GM10266 (cell line): Measurements from ENCODE around the gene TSPAN1.

Experiments used
- DNase-seq: peaks from one replicate; pipeline ENCODE4 v3.0.0; 2012; ENCODE audit errors: extremely low spot score
- CTCF ChIP-seq: IDR thresholded peaks from 2 replicates; pipeline ENCODE4 v1.5.1; 2012; ENCODE audit warnings: mild to moderate bottlenecking, low read depth; ENCODE audit not compliant: control insufficient read depth, insufficient read depth; ENCODE audit errors: missing control alignments

Gene TSPAN1

DNA sequence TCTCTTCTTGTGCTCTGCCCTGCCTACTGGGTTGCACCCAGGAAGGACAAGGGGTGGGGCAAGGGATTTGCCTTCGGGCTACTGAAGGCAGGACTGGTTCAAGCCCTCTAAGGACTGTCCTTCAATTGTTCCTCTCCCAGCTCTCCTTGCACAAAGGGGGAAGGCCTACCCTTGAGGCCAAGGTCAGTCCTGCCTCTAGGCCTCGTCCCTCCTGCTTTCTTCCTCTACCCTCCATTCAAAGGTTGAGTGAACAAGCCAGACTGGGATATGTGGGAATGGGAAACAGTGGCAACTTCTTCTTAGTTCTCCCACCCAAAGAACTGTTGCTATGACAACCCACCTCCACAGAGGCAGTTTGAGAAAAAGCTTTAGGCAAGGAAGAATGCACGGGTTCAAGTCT lies 30.9 kb downstream of the TSPAN1 start:
- no peak for DNase-seq
- no peak for TF ChIP-seq CTCF

- no peak for TF ChIP-seq CTCF
- DNase-seq, result no peak
Measured at GRCh38 chr1:46206399-46206798, 31.5 kb downstream of the TSPAN1 start.

DNA sequence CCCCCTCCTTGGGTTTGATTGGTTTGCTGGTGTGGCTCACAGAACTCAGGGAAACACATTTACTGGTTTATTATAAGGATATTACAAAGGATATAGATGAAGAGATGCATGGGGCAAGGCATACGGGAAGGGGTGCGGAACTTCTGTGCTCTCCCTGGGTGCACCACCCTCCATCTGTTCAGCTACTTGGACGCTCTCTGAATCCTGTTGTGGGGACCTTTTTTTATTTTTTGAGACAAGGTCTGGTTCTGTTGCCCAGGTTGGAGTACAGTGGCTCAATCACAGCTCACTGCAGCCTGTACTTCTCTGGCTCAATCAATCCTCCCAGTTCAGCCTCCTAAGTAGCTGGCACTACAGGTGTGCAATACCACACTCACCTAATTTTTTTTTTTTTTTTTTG lies 35.7 kb downstream of the TSPAN1 start:
- no peak for TF ChIP-seq CTCF
- DNase-seq, result no peak

- no peak for TF ChIP-seq CTCF
- no peak for DNase-seq
Measured at GRCh38 chr1:46211051-46211450, 36.2 kb downstream of the TSPAN1 start.

- DNase-seq, result no peak
- TF ChIP-seq CTCF, result no peak
Measured at GRCh38 chr1:46215504-46215903, 40.6 kb downstream of the TSPAN1 start.

DNA sequence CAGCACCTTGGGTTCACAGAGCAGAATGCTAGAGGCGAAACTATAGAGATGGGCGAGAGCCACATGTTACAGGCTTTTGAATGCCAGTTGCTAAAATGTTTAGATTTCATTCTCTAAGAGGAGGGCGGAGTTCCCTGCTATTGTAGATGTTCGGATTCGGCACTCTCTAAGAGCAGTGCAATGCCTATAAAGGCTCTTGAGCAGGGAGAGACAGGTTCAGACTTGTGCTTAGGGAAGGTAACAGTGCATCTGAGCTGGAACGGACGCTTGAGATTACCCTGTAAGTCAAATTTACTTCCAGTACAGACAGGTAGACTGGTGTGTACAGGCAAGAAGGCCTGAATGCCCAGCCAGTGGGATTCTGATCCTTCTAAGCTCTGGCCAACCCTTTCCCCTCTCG lies 43.6 kb downstream of the TSPAN1 start:
- no peak for TF ChIP-seq CTCF
- DNase-seq, result no peak

DNA sequence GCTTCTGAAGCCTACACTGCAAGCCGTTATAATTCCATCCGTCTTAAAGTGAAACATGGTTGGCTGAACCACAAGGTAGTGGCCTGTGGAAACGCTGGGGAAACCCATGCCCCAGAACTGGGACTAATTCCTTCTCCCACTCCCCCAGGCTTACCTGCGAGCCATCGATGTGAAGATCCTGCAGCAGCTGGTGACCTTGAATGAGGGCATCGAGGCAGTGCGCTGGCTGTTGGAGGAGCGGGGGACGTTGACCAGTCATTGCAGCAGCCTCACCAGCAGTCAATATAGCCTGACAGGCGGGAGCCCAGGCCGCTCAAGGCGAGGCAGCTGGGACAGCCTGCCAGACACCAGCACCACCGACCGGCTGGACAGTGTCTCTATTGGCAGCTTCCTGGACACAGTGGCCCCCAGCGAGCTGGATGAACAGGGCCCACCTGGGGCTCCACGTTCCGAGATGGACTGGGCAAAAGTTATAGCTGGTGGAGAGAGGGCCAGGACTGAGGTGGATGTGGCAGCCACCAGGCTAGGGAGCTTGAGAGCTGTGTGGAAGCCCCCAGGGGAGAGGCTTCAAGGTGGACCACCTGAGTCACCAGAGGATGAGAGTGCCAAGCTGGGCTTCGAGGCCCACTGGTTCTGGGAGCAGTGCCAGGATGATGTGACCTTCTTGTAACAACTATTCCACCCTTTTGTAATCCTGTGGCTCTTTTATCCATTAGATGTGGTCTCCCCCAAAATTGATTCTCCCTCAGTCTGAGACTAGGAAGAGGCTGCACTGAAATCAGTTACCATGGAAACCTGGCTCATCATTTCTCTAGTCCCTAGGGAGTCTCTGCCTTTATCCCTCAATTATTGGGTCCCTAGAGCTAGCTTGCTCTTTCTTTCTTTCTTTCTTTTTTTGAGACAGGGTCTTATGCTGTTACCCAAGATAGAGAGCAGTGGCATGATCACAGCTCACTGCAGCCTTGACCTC lies 44.9 kb downstream of the TSPAN1 start:
- no peak for TF ChIP-seq CTCF
- no peak for DNase-seq
